GM21367 (cell line): ENCODE results near the gene CFAP46.

Experiments used
- ATAC-seq: cut with Tn5 transposase; IDR thresholded peaks from one replicate; pipeline ENCODE4 v1.9.1; 2021; ENCODE audit not compliant: unreplicated experiment

CFAP46 gene

DNA sequence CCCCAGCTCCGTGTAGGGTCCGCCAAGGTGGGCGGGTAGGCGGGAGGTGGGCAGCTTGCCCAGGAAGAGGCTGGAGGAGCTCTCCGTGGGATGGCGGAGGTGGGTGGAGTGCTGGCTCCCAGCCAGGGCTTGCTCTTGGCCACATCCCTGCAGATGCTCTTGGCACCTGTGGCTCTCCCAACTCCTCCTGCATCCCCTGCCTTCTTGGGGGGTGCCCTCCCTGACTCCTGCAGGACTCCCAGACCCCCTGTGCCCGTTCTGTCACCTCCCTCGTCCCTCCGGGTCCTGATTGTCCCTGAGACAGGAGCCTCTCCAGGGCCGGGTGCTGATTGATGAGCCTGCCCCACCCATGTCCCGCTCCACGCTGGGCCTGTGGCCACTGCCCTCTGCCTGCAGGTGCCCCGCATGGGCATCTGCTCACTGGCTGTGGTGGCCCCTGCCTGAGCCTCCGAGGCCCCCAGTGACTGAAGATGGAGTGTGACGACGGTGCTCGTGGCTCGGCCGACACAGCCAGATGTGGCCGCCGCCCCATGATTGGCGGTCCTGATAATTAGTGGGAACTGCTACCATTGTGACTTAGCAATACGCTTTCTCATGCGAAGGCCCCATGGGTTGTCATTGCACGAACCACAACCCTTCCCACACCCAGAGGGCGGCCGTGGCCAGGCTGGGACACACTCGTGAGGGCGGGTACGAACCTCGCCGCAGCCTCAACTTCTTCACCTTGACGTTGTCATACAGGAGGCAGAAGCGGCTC is 23.6 kb downstream of the CFAP46 start:
- ATAC-seq: no peak

DNA sequence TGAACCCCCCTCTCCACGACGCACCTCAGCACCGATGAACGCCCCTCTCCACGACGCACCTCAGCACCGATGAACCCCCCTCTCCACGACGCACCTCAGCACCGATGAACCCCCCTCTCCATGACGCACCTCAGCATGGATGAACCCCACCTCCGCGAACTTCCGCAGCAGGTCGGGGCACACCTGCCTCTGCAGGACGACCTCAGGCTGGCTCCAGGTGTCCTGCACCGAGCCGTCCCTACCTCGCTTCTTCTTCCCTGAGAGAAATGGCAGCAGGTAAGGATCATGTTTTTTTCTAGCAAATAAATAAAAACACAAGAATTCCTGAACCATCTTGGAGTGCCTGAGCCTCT is 24.1 kb downstream of the CFAP46 start:
- ATAC-seq: no peak

- ATAC-seq: no peak
Observed at GRCh38 chr10:132916956-132917666, 25.3 kb downstream of the CFAP46 start.

DNA sequence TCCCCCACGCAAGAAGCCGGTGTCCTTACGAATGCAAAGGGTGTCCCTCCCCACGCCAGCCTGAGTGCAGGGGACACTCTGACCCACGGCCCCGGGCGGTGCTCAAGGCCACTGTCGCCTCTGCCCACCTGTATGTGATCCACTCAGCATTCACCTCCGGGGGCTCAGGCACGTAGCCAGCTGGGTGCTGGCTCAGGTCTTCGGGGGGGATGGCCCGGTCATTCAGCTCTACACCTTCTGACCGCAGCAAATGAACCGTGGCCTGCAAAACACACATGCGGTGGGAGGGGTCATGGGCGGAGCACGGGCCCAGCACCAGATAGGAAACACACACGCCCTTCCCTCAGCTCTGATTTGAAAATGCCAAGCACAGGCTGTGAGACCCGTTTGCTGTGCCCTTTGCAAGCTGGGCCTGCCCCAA is 25.9 kb downstream of the CFAP46 start:
- no peak for ATAC-seq

- no peak for ATAC-seq
Observed at GRCh38 chr10:132915411-132915810, 27.0 kb downstream of the CFAP46 start.

DNA sequence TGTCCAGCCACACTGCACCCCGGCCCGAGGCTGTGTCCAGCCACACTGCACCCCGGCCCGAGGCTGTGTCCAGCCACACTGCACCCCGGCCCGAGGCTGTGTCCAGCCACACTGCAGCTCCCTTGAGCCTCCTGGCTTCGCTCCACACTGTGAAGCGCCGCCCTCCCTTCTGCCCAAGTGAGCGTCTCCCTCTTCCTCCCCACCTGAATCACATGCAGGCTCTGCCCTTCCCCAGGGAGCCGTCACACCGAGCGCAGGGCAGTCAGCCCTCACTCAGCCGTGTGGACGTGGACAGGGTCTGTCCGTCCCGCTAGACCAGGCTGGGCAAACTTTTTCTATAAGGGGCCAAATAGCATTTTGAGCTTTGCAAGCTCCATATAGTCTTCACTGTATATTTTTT is 27.6 kb downstream of the CFAP46 start:
- ATAC-seq: no peak

DNA sequence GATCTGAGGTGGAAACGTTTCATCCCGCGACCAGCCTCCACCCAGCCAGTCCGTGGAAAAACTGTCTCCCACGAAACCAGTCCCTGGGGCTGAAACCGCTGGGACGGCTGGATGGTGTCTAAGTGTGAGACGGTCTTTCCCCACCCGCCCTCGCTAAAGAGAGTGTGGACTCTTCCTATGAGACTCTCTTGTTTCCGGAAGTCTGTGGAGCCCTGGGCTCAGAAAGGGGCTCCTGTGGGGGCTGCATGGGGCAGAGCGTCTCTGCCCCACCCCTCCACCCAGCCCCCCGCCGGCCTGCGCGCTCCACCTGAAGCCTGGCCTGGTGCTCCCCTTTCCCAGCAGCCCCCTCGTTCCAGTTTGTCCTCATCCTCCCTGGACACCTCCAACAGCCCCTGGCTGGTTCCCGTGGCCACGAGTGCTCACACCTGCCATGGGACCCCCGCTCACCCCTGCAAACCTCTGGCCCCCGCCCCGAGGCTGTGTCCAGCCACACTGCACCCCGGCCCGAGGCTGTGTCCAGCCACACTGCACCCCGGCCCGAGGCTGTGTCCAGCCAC is 28.7 kb downstream of the CFAP46 start:
- no peak for ATAC-seq

DNA sequence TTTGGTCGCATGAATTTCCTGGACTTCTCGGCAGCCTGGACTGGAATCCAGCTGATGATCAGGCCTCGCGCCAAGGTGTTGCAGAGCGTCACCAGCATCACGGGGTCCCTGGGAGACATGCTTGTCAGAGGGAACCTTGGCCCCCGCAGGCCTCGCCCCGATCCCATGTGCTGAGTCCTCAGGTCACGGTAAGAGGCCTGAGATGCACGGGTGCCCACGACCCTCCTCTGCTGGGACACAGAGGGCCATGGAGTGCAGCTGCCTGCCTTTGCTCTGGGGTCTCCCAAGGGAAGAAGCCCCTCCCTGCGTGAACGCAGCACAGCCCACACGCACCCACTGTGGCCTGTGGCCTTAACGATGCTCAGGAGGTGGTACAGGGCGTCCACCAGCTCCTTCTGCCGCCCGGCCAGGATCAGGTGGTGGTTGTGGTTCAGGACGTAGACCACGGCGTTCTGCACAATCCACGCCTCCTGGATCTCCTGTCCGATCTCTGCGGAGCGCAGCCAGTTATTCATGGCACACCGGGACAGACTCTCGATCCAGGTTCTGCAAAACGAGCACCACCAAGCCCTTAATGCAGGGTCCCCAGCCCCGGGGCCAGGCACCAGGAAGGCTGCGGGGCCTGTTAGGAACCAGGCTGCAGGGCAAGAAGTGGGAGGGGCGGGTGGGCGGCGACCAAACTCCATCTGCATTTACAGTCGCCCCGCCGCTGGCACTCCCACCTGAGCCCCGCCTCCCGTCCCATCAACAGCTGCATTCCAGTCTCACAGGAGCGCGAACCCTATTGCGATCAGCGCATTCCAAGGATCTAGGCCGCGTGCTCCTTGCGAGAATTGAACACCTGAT is 29.4 kb downstream of the CFAP46 start:
- ATAC-seq: no peak

GRCh38 chr10:132912225-132912712 is 30.1 kb downstream of the CFAP46 start:
- no peak for ATAC-seq

GRCh38 chr10:132911786-132912097 is 30.6 kb downstream of the CFAP46 start:
- ATAC-seq: no peak

GRCh38 chr10:132910901-132911785 is 31.2 kb downstream of the CFAP46 start:
- no peak for ATAC-seq

DNA sequence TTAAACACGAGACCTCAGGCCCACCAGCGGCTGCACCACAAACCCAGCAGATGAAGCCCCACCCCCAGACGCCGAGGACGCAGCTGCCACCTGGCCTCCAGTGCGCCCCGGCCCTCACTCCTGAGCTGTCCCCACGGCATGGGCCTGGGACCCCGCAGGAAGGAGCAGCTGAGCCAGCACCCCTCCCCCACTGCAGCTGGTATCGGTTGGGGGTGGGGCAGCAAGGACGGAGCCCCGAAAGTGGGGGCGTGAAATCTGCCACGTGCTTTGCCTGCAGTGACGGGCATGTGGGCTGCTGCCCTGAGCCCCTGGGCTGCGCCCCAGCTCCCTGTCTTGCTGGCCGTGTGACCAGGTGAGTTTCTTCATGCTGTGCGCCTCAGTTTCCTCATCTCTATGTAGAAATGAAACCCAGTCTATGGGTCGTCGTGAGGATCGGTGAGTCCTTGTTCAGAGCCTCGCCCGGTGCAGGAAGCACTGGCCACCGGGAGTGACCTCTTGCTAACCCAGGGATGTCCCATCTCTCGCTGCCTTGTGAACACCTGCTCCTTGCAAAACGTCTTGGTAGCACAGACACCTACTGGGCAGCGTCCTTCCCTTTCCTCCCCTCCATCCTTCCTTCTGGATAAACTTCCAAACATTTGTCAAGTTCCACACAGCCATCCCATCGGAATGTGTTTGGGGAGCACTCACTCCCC is 32.0 kb downstream of the CFAP46 start:
- no peak for ATAC-seq

DNA sequence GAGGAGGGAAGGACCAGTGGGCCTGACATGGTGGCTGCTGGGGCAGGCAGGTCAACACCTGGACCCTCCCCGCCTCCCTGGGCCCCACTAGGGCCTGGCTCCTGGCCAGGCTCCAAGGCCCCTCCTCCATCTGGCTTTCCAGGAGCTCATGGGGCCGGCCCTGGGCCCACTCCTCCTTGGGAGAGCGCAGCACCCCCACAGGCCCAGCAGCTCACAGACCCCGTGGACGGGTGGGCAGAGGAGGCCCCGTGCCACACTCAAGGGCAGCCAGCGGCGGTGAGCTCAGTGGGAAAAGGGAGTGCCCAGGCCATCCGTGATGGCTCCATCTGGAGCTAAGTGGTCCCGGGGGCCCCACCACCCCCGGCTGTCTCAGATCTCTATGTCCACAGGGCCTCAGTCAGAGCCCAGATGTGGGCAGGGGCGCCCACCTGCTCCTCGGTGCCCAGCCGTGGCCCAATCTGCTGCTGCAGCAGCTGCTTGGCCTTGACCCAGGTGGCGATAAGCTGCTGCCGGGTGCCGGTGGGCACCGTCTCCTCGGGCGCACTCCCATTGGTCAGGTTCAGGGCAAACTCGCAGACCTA is 32.8 kb downstream of the CFAP46 start:
- no peak for ATAC-seq

GRCh38 chr10:132908621-132909295 is 33.6 kb downstream of the CFAP46 start:
- ATAC-seq: no peak

DNA sequence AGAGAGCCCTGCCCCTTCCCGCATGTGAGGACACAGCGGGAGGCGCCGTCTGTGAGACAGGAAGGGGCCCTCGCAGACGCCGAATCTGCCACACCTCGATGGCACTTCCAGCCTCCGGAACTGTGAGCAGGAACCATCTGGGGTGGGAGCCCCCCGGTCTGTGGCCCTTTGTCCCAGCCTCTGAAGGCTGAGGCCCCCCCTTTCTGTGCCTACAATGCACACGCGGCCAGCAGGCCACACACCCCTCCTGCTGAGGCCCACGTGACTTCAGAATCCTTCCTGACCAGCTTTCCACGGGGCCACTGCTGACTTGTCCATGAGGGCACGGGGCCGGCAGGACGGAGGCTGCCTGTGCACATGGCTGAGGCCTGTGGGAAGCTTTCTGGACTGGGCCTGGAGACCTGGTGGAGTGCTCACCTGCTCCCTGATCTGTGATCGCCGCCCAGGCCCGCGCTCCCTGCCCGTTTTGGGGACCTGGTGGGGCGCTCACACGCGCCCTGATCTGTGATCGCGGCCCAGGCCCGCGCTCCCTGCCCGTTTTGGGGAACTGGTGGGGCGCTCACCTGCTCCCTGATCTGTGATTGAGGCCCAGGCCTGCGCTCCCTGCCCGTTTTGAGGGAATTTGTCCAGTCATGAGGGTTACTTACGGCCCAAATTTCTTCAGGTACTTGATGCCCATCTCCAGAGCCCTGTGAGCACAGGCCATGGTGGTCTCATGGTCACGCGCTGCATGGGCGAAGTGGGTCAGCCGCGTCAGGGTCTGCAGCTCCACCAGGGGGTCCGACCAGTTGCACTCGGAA is 34.3 kb downstream of the CFAP46 start:
- no peak for ATAC-seq

DNA sequence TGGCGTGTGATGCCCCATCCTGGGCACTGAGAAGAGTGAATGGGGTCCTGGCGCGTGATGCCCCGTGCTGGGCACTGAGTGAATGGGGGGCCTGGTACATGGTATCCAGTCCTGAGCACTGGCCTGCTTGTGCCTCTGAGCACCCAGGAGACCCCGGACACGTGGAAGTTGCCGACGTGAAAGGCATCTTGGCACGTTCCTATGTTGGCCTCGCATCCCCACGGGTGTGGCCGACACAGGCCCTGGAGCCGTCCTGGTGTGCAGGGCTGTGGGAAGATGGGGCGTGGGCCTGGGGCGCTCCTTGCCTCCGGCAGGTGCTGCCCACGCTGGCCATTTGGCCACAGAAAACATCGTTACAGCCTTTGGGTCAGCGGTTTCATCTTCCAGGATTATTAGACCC is 35.5 kb downstream of the CFAP46 start:
- no peak for ATAC-seq

GRCh38 chr10:132906106-132906505 is 36.3 kb downstream of the CFAP46 start:
- ATAC-seq: no peak

- ATAC-seq: no peak
Observed at GRCh38 chr10:132905661-132906060, 36.7 kb downstream of the CFAP46 start.
